H1 (cell line): ENCODE results near the gene CD247. TPM values are rescaled to one million over a fixed set of nuclear protein-coding genes. Genes with fewer than 3 reads are reported as not detected.

Experiments used
- CTCF ChIA-PET: fragments of 300-600 bp; sonication (Branson Sonifier 250); formaldehyde crosslinking; loops from one replicate; lab custom pipeline; 2021; ENCODE audit not compliant: partially characterized antibody; lab: Charles Lee
- POLR2A ChIA-PET: fragments of 300-600 bp; sonication (Branson Sonifier 250); formaldehyde crosslinking; loops from one replicate; lab custom pipeline; 2021; ENCODE audit warnings: inconsistent platforms; ENCODE audit not compliant: partially characterized antibody; lab: Charles Lee
- DNase-seq, 2 experiments: peaks; one replicate each; pipeline versions ENCODE4 v3.0.0 to v3.0.0-alpha.2; 2010 to 2022; ENCODE audit warnings: low spot score in 2 of 2, low read depth in 1 of 2, mixed read lengths in 1 of 2
- FAIRE-seq: peaks from 2 replicates; lab custom pipeline; 2011; peaks lifted over from hg19 to GRCh38; lab: Jason Lieb, UNC
- H2AFZ ChIP-seq: 2 replicates; pipeline ENCODE4 v1.8.1; 2012; ENCODE audit warnings: low read length, inconsistent platforms
- H2AK5ac ChIP-seq: 2 replicates; pipeline ENCODE4 v1.6.1; 2013; ENCODE audit warnings: low read depth, low read length
- H2BK120ac ChIP-seq: replicated peaks from 2 replicates; pipeline ENCODE3; 2013; ENCODE audit warnings: low read depth, low read length, inconsistent platforms
- H2BK12ac ChIP-seq: 2 replicates; pipeline ENCODE4 v1.6.1; 2013; ENCODE audit warnings: low read depth, low read length
- H2BK15ac ChIP-seq: 2 replicates; pipeline ENCODE4 v1.6.1; 2013; ENCODE audit warnings: low read length
- H2BK20ac ChIP-seq: 2 replicates; pipeline ENCODE4 v1.6.1; 2013; ENCODE audit warnings: low read length
- H2BK5ac ChIP-seq: 2 replicates; pipeline ENCODE4 v1.6.1; 2013; ENCODE audit warnings: low read depth, low read length
- H3K14ac ChIP-seq: 2 replicates; pipeline ENCODE4 v1.6.1; 2013; ENCODE audit warnings: inconsistent platforms; ENCODE audit not compliant: insufficient read length
- H3K18ac ChIP-seq: 2 replicates; pipeline ENCODE4 v1.6.1; 2013; ENCODE audit warnings: low read length; ENCODE audit errors: extremely low read depth
- H3K23ac ChIP-seq: 2 replicates; pipeline ENCODE4 v1.6.1; 2013; ENCODE audit warnings: inconsistent platforms; ENCODE audit not compliant: insufficient read length
- H3K23me2 ChIP-seq: 2 replicates; pipeline ENCODE4 v1.6.1; 2013; ENCODE audit warnings: low read depth, low read length
- H3K27ac ChIP-seq: 2 replicates; pipeline ENCODE4 v1.6.1; 2011; ENCODE audit warnings: low read depth, low read length, inconsistent platforms
- H3K27me3 ChIP-seq, 4 experiments: replicated peaks in 1 of 4; 1 replicate in 1 of 4; 2 replicates in 3 of 4; pipeline versions ENCODE4 v1.6.1 to v1.8.1; 2011 to 2013; ENCODE audit warnings: low read length in 3 of 4, mild to moderate bottlenecking in 3 of 4, inconsistent platforms in 2 of 4, mixed read lengths in 2 of 4, moderate library complexity in 1 of 4; ENCODE audit not compliant: control insufficient read depth in 3 of 4, insufficient read depth in 3 of 4; ENCODE audit errors: extremely low read depth in 1 of 4
- H3K36me3 ChIP-seq, 4 experiments: 2 replicates each; pipeline versions ENCODE4 v1.6.1 to v1.8.1; 2011 to 2013; ENCODE audit warnings: mild to moderate bottlenecking in 4 of 4, low read length in 3 of 4, moderate library complexity in 2 of 4, control low read depth in 1 of 4, inconsistent platforms in 1 of 4; ENCODE audit not compliant: insufficient read depth in 4 of 4, control insufficient read depth in 2 of 4
- H3K4ac ChIP-seq: replicated peaks from 2 replicates; pipeline ENCODE3; 2013; ENCODE audit warnings: low read length, low read depth, mixed read lengths, inconsistent platforms; ENCODE audit not compliant: insufficient read length
- H3K4me1 ChIP-seq, 4 experiments: replicated peaks in 1 of 4; 1 replicate in 1 of 4; 2 replicates in 3 of 4; pipeline versions ENCODE4 v1.6.1 to v1.8.1; 2011 to 2013; ENCODE audit warnings: low read length in 3 of 4, inconsistent platforms in 2 of 4, mixed read lengths in 1 of 4; ENCODE audit not compliant: insufficient read depth in 4 of 4, control insufficient read depth in 3 of 4
- H3K4me2 ChIP-seq, 2 experiments: 2 replicates each; pipeline versions ENCODE4 v1.6.1 to v1.8.1; 2011 to 2013; ENCODE audit warnings: low read depth in 2 of 2, low read length in 2 of 2, control low read depth in 1 of 2, inconsistent platforms in 1 of 2, mild to moderate bottlenecking in 1 of 2; ENCODE audit not compliant: insufficient read depth in 1 of 2
- H3K4me3 ChIP-seq, 4 experiments: fragments of 200-600, 300-600 bp in 1 of 4; sonication (generic), shearing (Covaris generic), sonication (Bioruptor Twin) in 1 of 4; 2 replicates each; pipeline versions ENCODE4 v1.5.1 to v1.8.1; 2011 to 2016; ENCODE audit warnings: low read length in 4 of 4, low read depth in 3 of 4, control low read depth in 2 of 4, inconsistent platforms in 2 of 4, mild to moderate bottlenecking in 2 of 4, mixed read lengths in 1 of 4, moderate library complexity in 1 of 4; ENCODE audit not compliant: insufficient read depth in 2 of 4; ENCODE audit errors: extremely low read depth in 1 of 4
- H3K56ac ChIP-seq: replicated peaks from 2 replicates; pipeline ENCODE3; 2013; ENCODE audit warnings: low read depth, mild to moderate bottlenecking, mixed read lengths, low read length, inconsistent platforms; ENCODE audit not compliant: insufficient read length
- H3K79me1 ChIP-seq: 2 replicates; pipeline ENCODE4 v1.6.1; 2013; ENCODE audit warnings: low read depth, low read length, control low read depth
- H3K79me2 ChIP-seq, 2 experiments: 2 replicates each; pipeline versions ENCODE4 v1.6.1 to v1.8.1; 2012 to 2013; ENCODE audit warnings: low read length in 2 of 2, mild to moderate bottlenecking in 2 of 2, inconsistent platforms in 1 of 2; ENCODE audit not compliant: insufficient read depth in 2 of 2, control insufficient read depth in 1 of 2
- H3K9ac ChIP-seq, 4 experiments: replicated peaks in 1 of 4; 1 replicate in 1 of 4; 2 replicates in 3 of 4; pipeline versions ENCODE4 v1.6.1 to v1.8.1; 2011 to 2013; ENCODE audit warnings: low read depth in 3 of 4, low read length in 3 of 4, control low read depth in 2 of 4, mild to moderate bottlenecking in 2 of 4, moderate library complexity in 2 of 4, inconsistent platforms in 1 of 4; ENCODE audit errors: extremely low read depth in 1 of 4
- H3K9me3 ChIP-seq, 2 experiments: 2 replicates each; pipeline versions ENCODE4 v1.6.1 to v1.8.1; 2012 to 2013; ENCODE audit warnings: mild to moderate bottlenecking in 2 of 2, moderate library complexity in 2 of 2, control low read depth in 1 of 2, inconsistent platforms in 1 of 2, low read depth in 1 of 2, low read length in 1 of 2, mixed read lengths in 1 of 2; ENCODE audit not compliant: insufficient read depth in 2 of 2
- H4K20me1 ChIP-seq, 2 experiments: replicated peaks in 1 of 2; 2 replicates each; pipeline versions ENCODE3 to v1.8.1; 2011 to 2013; ENCODE audit warnings: inconsistent platforms in 2 of 2, low read length in 2 of 2, mild to moderate bottlenecking in 1 of 2; ENCODE audit not compliant: insufficient read depth in 2 of 2, control insufficient read depth in 1 of 2
- H4K5ac ChIP-seq: 2 replicates; pipeline ENCODE4 v1.6.1; 2013; ENCODE audit warnings: low read length, low read depth, mixed read lengths, inconsistent platforms; ENCODE audit not compliant: insufficient read length
- H4K8ac ChIP-seq: 2 replicates; pipeline ENCODE4 v1.8.0; 2013; ENCODE audit warnings: mild to moderate bottlenecking, moderate library complexity, low read length, inconsistent platforms; ENCODE audit not compliant: insufficient read depth; ENCODE audit errors: extremely low read depth
- H4K91ac ChIP-seq: replicated peaks from 2 replicates; pipeline ENCODE3; 2013; ENCODE audit warnings: low read length, mixed read lengths, inconsistent platforms; ENCODE audit not compliant: insufficient read length
- CBX5 ChIP-seq: fragments of 300-800, 300-1000 bp; sonication (generic); IDR thresholded peaks from 2 replicates; pipeline ENCODE4 v1.7.1; 2016; ENCODE audit warnings: antibody characterized with exemption, low read length, low read depth
- CEBPB ChIP-seq: IDR thresholded peaks from 2 replicates; pipeline ENCODE4 v1.6.1; 2012; ENCODE audit warnings: low read depth, low read length
- MAFK ChIP-seq: IDR thresholded peaks from 2 replicates; pipeline ENCODE4 v1.6.1; 2012; ENCODE audit warnings: low read depth, mild to moderate bottlenecking, improper control_type of control experiment, low read length
- PHF8 ChIP-seq: fragments of 200-600 bp; sonication (generic); conservative IDR thresholded peaks from 2 replicates; pipeline ENCODE4 v1.7.1; 2012; ENCODE audit warnings: low read depth, mild to moderate bottlenecking, inconsistent platforms, low read length, moderate library complexity
- SP2 ChIP-seq: IDR thresholded peaks from 2 replicates; pipeline ENCODE4 v1.6.1; 2012; ENCODE audit warnings: mild to moderate bottlenecking, low read length, inconsistent platforms
- TAF7 ChIP-seq: optimal IDR thresholded peaks from 2 replicates; pipeline ENCODE3; 2011; ENCODE audit warnings: low read depth, mild to moderate bottlenecking, inconsistent platforms, low read length, moderate library complexity, borderline replicate concordance
- ZNF274 ChIP-seq: IDR thresholded peaks from 2 replicates; pipeline ENCODE4 v1.7.0; 2012; ENCODE audit warnings: low read length, borderline replicate concordance; ENCODE audit errors: extremely low read depth
- WGBS, 2 experiments: shearing (Covaris generic) in 1 of 2; methylation state at CpG; one replicate each; pipeline versions ENCODE4 v1.1.6 to v1.1.7; 2013 to 2015; ENCODE audit warnings: low lambda C conversion rate in 2 of 2, mixed read lengths in 2 of 2, inconsistent platforms in 1 of 2, low coverage in 1 of 2, missing lambda C conversion rate in 1 of 2; ENCODE audit not compliant: insufficient replicate concordance in 2 of 2, insufficient coverage in 1 of 2, insufficient read length in 1 of 2; ENCODE audit errors: extremely low coverage in 1 of 2, missing lambda C conversion rate in 1 of 2; 5-methylcytosine and 5-hydroxymethylcytosine counted together
- polyA plus RNA-seq, 7 experiments: library from polyadenylated mRNA; depleted of rRNA in 3 of 7; stranded (reverse) in 5 of 7; unstranded in 2 of 7; fragments of >200 nt in 5 of 7; fragments of 200-250 nt in 2 of 7; gene quantifications; 1 replicate in 5 of 7; 2 replicates in 1 of 7; 4 replicates in 1 of 7; pipeline versions ENCODE4 v1.2.1 to v1.2.3, GENCODE V29; 2011 to 2013; ENCODE audit warnings: missing spikeins in 2 of 7, mixed read lengths in 2 of 7
- total RNA-seq: library from RNA; stranded (reverse); fragmentation: NEBNext Ultra II Directional; extraction: Animal tissue kit (Norgen Biotek cat#: 25700); gene quantifications from 2 replicates; pipeline ENCODE4 v1.2.1, GENCODE V29; 2021
- TF ChIP-seq, protein P1 (sequence below): IDR thresholded peaks from 2 replicates; pipeline ENCODE4 v1.6.1; 2011; ENCODE audit warnings: low read length, improper control_type of control experiment

Gene CD247
- total and polyA plus RNA-seq, 2 of the 8 experiments (the other 6 are each of a cell fraction or from before 2014, with no cell fraction given): 2.0 to 2.2 TPM

DNA sequence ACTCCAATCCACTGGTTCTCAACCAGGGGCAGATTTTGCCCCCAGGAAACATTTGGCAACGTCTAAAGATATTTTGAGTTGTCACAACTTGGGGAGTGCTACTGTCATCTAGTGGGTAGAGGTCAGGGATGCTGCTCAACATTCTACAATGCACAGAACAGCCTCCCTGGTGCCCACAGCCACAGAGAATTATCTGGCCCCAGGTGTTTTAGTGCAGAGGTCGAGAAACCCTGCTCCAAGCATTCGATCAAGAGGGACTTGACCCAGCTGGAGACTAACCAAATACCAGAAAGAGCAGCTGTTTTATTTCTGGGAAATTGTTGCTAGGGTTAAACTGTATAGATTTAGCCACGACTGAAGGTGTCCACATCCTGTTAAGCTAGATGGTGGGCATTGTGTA is 19.2 kb downstream of the CD247 start:
- Histone ChIP-seq H3K27me3 (peaks cover 0 to 2% (median 0%) of the 10 kb centered on the region in 4 experiments; a peak in 1 of 7 replicates), H2BK120ac (no peak overlapping the region), H4K91ac (no peak overlapping the region), H4K20me1 (no peaks in the 10 kb centered on the region), H3K23ac (no peak overlapping the region), H3K4ac (no peak overlapping the region), H3K4me3 (no peak overlapping the region), H3K79me1 (no peaks in the 10 kb centered on the region), H3K4me1 (peaks cover 4 to 11% (median 8%) of the 10 kb centered on the region in 4 experiments; a peak in 5 of 7 replicates), H4K8ac (no peak overlapping the region), H2BK5ac (no peak overlapping the region), H3K36me3 (no peaks in the 10 kb centered on the region), H3K9ac (no peak overlapping the region), H3K14ac (no peak overlapping the region), H3K27ac (no peak overlapping the region), H2BK12ac (no peak overlapping the region), H2AFZ (no peak overlapping the region), H3K79me2 (no peaks in the 10 kb centered on the region), H2AK5ac (no peak overlapping the region), H2BK20ac (no peak overlapping the region), H3K56ac (no peak overlapping the region), H2BK15ac (no peak overlapping the region), H3K23me2 (no peaks in the 10 kb centered on the region), H4K5ac (no peak overlapping the region), H3K4me2 (no peak overlapping the region)
- POLR2A ChIA-PET: interaction anchor here (1.9 kb wide), 1 partner anchor 10 kb away, joined by 5 read pairs; no protein-coding TSS in a partner anchor
- CTCF ChIA-PET: interaction anchor here (1.3 to 2.2 kb wide), 5 partner anchors 29 to 90 kb away, joined by 3 to 11 read pairs (median 4); no protein-coding TSS in a partner anchor
- FAIRE-seq (no peak), DNase-seq (peak in 1 of 2 experiments; percentile 10)
- WGBS, 2 experiments: 74% methylated on average over 4 of the region's 4 CpGs; no CpG with 5 or more reads in 1 of the 2 experiments
- TF ChIP-seq CEBPB (no peak), PHF8 (no peak), SP2 (no peak), ZNF274 (no peak), TAF7 (no peak), CBX5 (no peak), MAFK (no peak)
- TF ChIP-seq, protein P1, sequence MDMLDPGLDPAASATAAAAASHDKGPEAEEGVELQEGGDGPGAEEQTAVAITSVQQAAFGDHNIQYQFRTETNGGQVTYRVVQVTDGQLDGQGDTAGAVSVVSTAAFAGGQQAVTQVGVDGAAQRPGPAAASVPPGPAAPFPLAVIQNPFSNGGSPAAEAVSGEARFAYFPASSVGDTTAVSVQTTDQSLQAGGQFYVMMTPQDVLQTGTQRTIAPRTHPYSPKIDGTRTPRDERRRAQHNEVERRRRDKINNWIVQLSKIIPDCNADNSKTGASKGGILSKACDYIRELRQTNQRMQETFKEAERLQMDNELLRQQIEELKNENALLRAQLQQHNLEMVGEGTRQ: no peak
- TF ChIP-seq, all 59 proteins: peak for 0
- H3K18ac ChIP-seq: no peak overlapping the region
- no peaks in the 10 kb centered on the region for H3K9me3 ChIP-seq
